Measurements from ENCODE around the gene RNASEL. TPM values are rescaled to one million over a fixed set of nuclear protein-coding genes. Genes with fewer than 3 reads are reported as not detected.

The RNASEL gene
- total and polyA plus RNA-seq, 9 of the 15 experiments (the other 6 are each of a cell fraction or from before 2014, with no cell fraction given), result 4.3 to 11.1 (median 7.2) TPM

- Histone ChIP-seq H3K4me2 (ENCODE audit: insufficient read depth, low read length) (no peak overlapping the region), H3K79me2 (ENCODE audit: control insufficient read depth, insufficient read depth, low read length) (no peaks in the 10 kb centered on the region), H3K27me3 (ENCODE audit: control insufficient read depth in 2 of 2, insufficient read depth in 2 of 2, low read length in 2 of 2) (peaks cover 0 to 12% of the 10 kb centered on the region in 2 experiments; a peak in 2 of 5 replicates), H3K27ac (ENCODE audit: extremely low read depth, low read depth, low read length) (no peak overlapping the region), H2AFZ (ENCODE audit: low read depth, low read length) (no peak overlapping the region), H3K4me1 (replicated peaks in 1 of 2; ENCODE audit: control insufficient read depth in 2 of 2, insufficient read depth in 2 of 2, low read length in 2 of 2) (peaks cover 5 to 10% of the 10 kb centered on the region in 2 experiments; a peak in 3 of 5 replicates), H3K9me1 (ENCODE audit: control insufficient read depth, insufficient read depth, low read length) (no peaks in the 10 kb centered on the region), H3K36me3 (ENCODE audit: control insufficient read depth, insufficient read depth, low read length) (no peaks in the 10 kb centered on the region), H4K20me1 (replicated peaks; ENCODE audit: control insufficient read depth, insufficient read depth, low read length) (no peaks in the 10 kb centered on the region), H3K9me3 (replicated peaks; ENCODE audit: control insufficient read depth, insufficient read depth, low read depth, low read length) (no peaks in the 10 kb centered on the region), H3K4me3 (no peak overlapping the region), H3K9ac (ENCODE audit: insufficient read depth in 1 of 2, low read depth in 2 of 2, low read length in 2 of 2) (no peak overlapping the region)
- DNase-seq (ENCODE audit: extremely low read depth in 1 of 4, low spot score in 3 of 4) (peak; percentile 57 to 61 (median 59)), FAIRE-seq (no peak), ATAC-seq (peak; percentile 71)
- BruUV-seq (replicated peaks), result no TSS peak
- intact Hi-C loops (cut with micrococcal nuclease) (no loop called here), in situ Hi-C loops (cut with MboI) (loop anchor here (5.0 to 10.0 kb wide), 2 partner anchors 188 to 515 kb away; partner anchors contain the start of gene NPL)
- ChIA-PET CTCF (ENCODE audit: low intra/inter-chr PET ratio) (interaction anchor here (0.6 to 4.5 kb wide), 2 partner anchors 184 to 919 kb away, joined by 3 to 53 read pairs; no protein-coding TSS in a partner anchor), POLR2A (interaction anchor here (1.6 kb wide), 1 partner anchor 185 kb away, joined by 4 read pairs; no protein-coding TSS in a partner anchor)
- 23% methylated on average over 6 of the region's 6 CpGs for WGBS (ENCODE audit: insufficient coverage, low coverage, missing lambda C conversion rate)
- TF ChIP-seq HDAC6 (IDR thresholded peaks at IDR 0.05; ENCODE audit: low read depth, low read length) (no peak), RAD21 (CRISPR knock-in tag; conservative IDR thresholded peaks at IDR 0.05 in 1 of 2, IDR thresholded peaks at IDR 0.05 in 1 of 2) (peak; percentile 19 to 50; a peak in 2 of 4 replicates), MYC (IDR thresholded peaks at IDR 0.05; ENCODE audit: low read depth, low read length) (no peak), MYC (CRISPR knock-in tag; IDR thresholded peaks at IDR 0.05; ENCODE audit: borderline replicate concordance, low read depth) (no peak), POLR2AphosphoS5 (IDR thresholded peaks at IDR 0.05; ENCODE audit: control insufficient read depth, insufficient read depth, low read depth, low read length) (no peak), ZNF695 (CRISPR knock-in tag; IDR thresholded peaks at IDR 0.05) (no peak), CBX3 (IDR thresholded peaks at IDR 0.05; ENCODE audit: borderline replicate concordance in 1 of 2, low read length in 2 of 2) (no peak), POLR3G (IDR thresholded peaks at IDR 0.05; ENCODE audit: extremely low read depth, insufficient read length, insufficient replicate concordance) (no peak), CTBP1 (IDR thresholded peaks at IDR 0.05; ENCODE audit: borderline replicate concordance) (0 out of 2 replicates have a peak, but pooled peaks have one; percentile 10), SP1 (CRISPR knock-in tag; IDR thresholded peaks at IDR 0.05) (no peak), MAFG (tag; conservative IDR thresholded peaks at IDR 0.05) (no peak), PTTG1 (tag; IDR thresholded peaks at IDR 0.05; ENCODE audit: low read depth) (no peak), HDGF (IDR thresholded peaks at IDR 0.05) (no peak), SMC3 (conservative IDR thresholded peaks at IDR 0.05; ENCODE audit: insufficient read depth, low read depth, low read length) (0 out of 2 replicates have a peak, but pooled peaks have one; percentile 12), CREB5 (CRISPR knock-in tag; IDR thresholded peaks at IDR 0.05) (no peak), ZNF785 (CRISPR knock-in tag; IDR thresholded peaks at IDR 0.05) (no peak), CTCF (IDR thresholded peaks at IDR 0.05 in 2 of 3, conservative IDR thresholded peaks at IDR 0.05 in 1 of 3; ENCODE audit: insufficient read depth in 2 of 3, low read depth in 1 of 3, low read length in 3 of 3) (peak; percentile 64 to 79 (median 67)), HES1 (IDR thresholded peaks at IDR 0.05; ENCODE audit: low read depth) (no peak)
Measured at GRCh38 chr1:182599339-182599738, 10.3 kb upstream of the RNASEL start.

Data from K562 (cell line).